Measurements from ENCODE around the gene CEACAM19. TPM values are rescaled to one million over a fixed set of nuclear protein-coding genes. Genes with fewer than 3 reads are reported as not detected.

The CEACAM19 gene
- total and polyA plus RNA-seq, 2 of the 4 experiments (the other 2 are of a cell fraction), result 0.72 to 9.3 TPM

- in situ Hi-C loops (cut with MboI; ENCODE audit: low sequenced_read_pairs), result no loop called here
- dilution Hi-C loops (cut with HindIII; ENCODE audit: low sequenced_read_pairs, unreplicated experiment), result no loop called here
- no peak for TF ChIP-seq USF2 (IDR thresholded peaks at IDR 0.05; ENCODE audit: low read depth, low read length)
- no peak for TF ChIP-seq SMC3 (IDR thresholded peaks at IDR 0.05; ENCODE audit: low read depth, low read length)
- TF ChIP-seq CHD1 (IDR thresholded peaks at IDR 0.05; ENCODE audit: low read depth, low read length), result no peak
- no peak for TF ChIP-seq MXI1 (IDR thresholded peaks at IDR 0.05; ENCODE audit: borderline replicate concordance, low read depth, low read length)
- TF ChIP-seq NFE2L2 (IDR thresholded peaks at IDR 0.05; ENCODE audit: low read depth, low read length), result no peak
- no peak for TF ChIP-seq BHLHE40 (IDR thresholded peaks at IDR 0.05; ENCODE audit: low read depth, low read length)
- no peak for TF ChIP-seq CTCF (conservative IDR thresholded peaks at IDR 0.05; ENCODE audit: low read depth, low read length)
Observed at GRCh38 chr19:44636439-44637389, 34.6 kb upstream of the CEACAM19 start.

More at GRCh38 chr19:44636439-44637389, 34.6 kb upstream of the CEACAM19 start:
- intact Hi-C loops (cut with micrococcal nuclease), result no loop called here
- ATAC-seq (ENCODE audit: low read depth) (no peak), DNase-seq (no peak)
- Histone ChIP-seq H4K5ac (ENCODE audit: low read depth, low read length) (0 out of 2 replicates have a peak overlapping the region, but pooled peaks have one; percentile 6), H2BK20ac (ENCODE audit: low read depth, low read length) (peak overlapping the region; percentile 73), H2BK120ac (ENCODE audit: low read depth, low read length) (peak overlapping the region; percentile 70), H3K9me3 (ENCODE audit: control insufficient read depth, insufficient read depth, low read length) (peaks cover 3% of the 10 kb centered on the region), H2AK9ac (replicated peaks; ENCODE audit: low read depth, low read length, poor library complexity) (peak overlapping the region; percentile 93), H3K18ac (ENCODE audit: low read depth, low read length) (peak overlapping the region; percentile 28; the same call in 1 of the 2 replicates), H3K79me1 (ENCODE audit: low read depth in 1 of 2, low read length in 2 of 2) (peaks cover 0 to 10% of the 10 kb centered on the region in 2 experiments; a peak in 1 of 4 replicates), H3K14ac (replicated peaks; ENCODE audit: low read depth, low read length) (peak overlapping the region; percentile 76), H4K8ac (ENCODE audit: low read depth in 2 of 2, low read length in 2 of 2) (peak overlapping the region in 1 of 2 experiments; percentile 10; a peak in 1 of 4 replicates), H2BK15ac (ENCODE audit: low read depth, low read length) (peak overlapping the region; percentile 84; the same call in 1 of the 3 replicates), H3K56ac (ENCODE audit: extremely low read depth, insufficient read depth, low read length) (no peak overlapping the region), H3K9ac (ENCODE audit: low read depth, low read length) (no peak overlapping the region), H3K4me1 (ENCODE audit: control insufficient read depth, insufficient read depth, low read length) (peaks cover 14% of the 10 kb centered on the region), H3K4me3 (ENCODE audit: insufficient read depth, low read depth, low read length) (no peak overlapping the region), H3K4me2 (ENCODE audit: low read depth, low read length) (no peak overlapping the region), H3K9me1 (ENCODE audit: insufficient read depth, low read length) (peaks cover 8% of the 10 kb centered on the region), H4K91ac (ENCODE audit: insufficient read depth, low read depth, low read length) (peak overlapping the region; percentile 43), H3K36me3 (ENCODE audit: control insufficient read depth, insufficient read depth, low read length) (no peaks in the 10 kb centered on the region), H2AK5ac (ENCODE audit: low read depth, low read length) (peak overlapping the region; percentile 82), H3K23ac (ENCODE audit: low read depth, low read length) (peak overlapping the region; percentile 69), H4K20me1 (ENCODE audit: insufficient read depth, low read length) (no peaks in the 10 kb centered on the region), H3K27me3 (ENCODE audit: control insufficient read depth, insufficient read depth, low read length) (no peaks in the 10 kb centered on the region), H3K27ac (ENCODE audit: insufficient read depth, low read length) (no peak overlapping the region), H2AFZ (replicated peaks; ENCODE audit: low read length, poor library complexity) (no peak overlapping the region), H3K4ac (ENCODE audit: low read depth, low read length) (peak overlapping the region; percentile 63), H2BK5ac (ENCODE audit: low read depth, low read length, poor library complexity, severe bottlenecking) (no peak overlapping the region)
- ChIA-PET POLR2A (ENCODE audit: unreplicated experiment) (no interaction called here), CTCF (interaction anchor here (0.7 kb wide), 1 partner anchor 65 kb away, joined by 4 read pairs; no protein-coding TSS in a partner anchor)
- 77% methylated on average over 2 of the region's 11 CpGs; no CpG with 5 or more reads in 1 of the 2 experiments for WGBS, 2 experiments (ENCODE audit: extremely low coverage in 2 of 2, insufficient read length in 1 of 2)
- BruUV-seq (replicated peaks), result no TSS peak

Data from IMR-90 (cell line).